Measurements from ENCODE around the gene PPM1M. TPM values are rescaled to one million over a fixed set of nuclear protein-coding genes. Genes with fewer than 3 reads are reported as not detected.

The PPM1M gene
- total and polyA plus RNA-seq, 2 donors from 2014 or later, result 23.2 to 32.5 TPM

GRCh38 chr3:52221141-52221562 lies 24.4 kb upstream of the PPM1M start:
- Histone ChIP-seq H3K4me3 (ENCODE audit: low read length in 3 of 3) (no peak overlapping the region), H3K4me1 (ENCODE audit: control insufficient read depth in 2 of 3, insufficient read depth in 2 of 3, low read depth in 1 of 3, low read length in 3 of 3) (peaks cover 0 to 32% (median 4%) of the 10 kb centered on the region in 3 donors), H3K9ac (ENCODE audit: low read length in 3 of 3) (no peak overlapping the region), H3K27me3 (ENCODE audit: control insufficient read depth, insufficient read depth, low read length) (no peaks in the 10 kb centered on the region), H3K36me3 (ENCODE audit: control insufficient read depth in 2 of 3, insufficient read depth in 3 of 3, low read length in 3 of 3) (no peaks in the 10 kb centered on the region), H3K27ac (ENCODE audit: low read depth in 2 of 2, low read length in 2 of 2) (no peak overlapping the region), H3K9me3 (ENCODE audit: control insufficient read depth in 2 of 3, insufficient read depth in 1 of 3, low read length in 3 of 3) (no peaks in the 10 kb centered on the region)
- no peak for TF ChIP-seq CTCF (IDR thresholded peaks at IDR 0.05; ENCODE audit: borderline replicate concordance, extremely low read depth, insufficient read depth)
- DNase-seq (peak in 1 of 5 donors; percentile 40), FAIRE-seq (no peak)
- intact Hi-C loops (cut with DNase I), result loop anchor here (10.0 kb wide), 1 partner anchor 124 kb away; no protein-coding TSS in a partner anchor

- no peak overlapping the region for H3K9ac ChIP-seq (ENCODE audit: low read length in 3 of 3)
- H3K27me3 ChIP-seq (ENCODE audit: control insufficient read depth, insufficient read depth, low read length), result no peaks in the 10 kb centered on the region
- intact Hi-C loops (cut with DNase I), result loop anchor here (10.0 kb wide), 1 partner anchor 123 kb away; no protein-coding TSS in a partner anchor
- TF ChIP-seq CTCF (IDR thresholded peaks at IDR 0.05; ENCODE audit: borderline replicate concordance, extremely low read depth, insufficient read depth), result no peak
- no peaks in the 10 kb centered on the region for H3K36me3 ChIP-seq (ENCODE audit: control insufficient read depth in 2 of 3, insufficient read depth in 3 of 3, low read length in 3 of 3)
- no peaks in the 10 kb centered on the region for H3K9me3 ChIP-seq (ENCODE audit: control insufficient read depth in 2 of 3, insufficient read depth in 1 of 3, low read length in 3 of 3)
- peaks cover 0 to 28% (median 4%) of the 10 kb centered on the region in 3 donors for H3K4me1 ChIP-seq (ENCODE audit: control insufficient read depth in 2 of 3, insufficient read depth in 2 of 3, low read depth in 1 of 3, low read length in 3 of 3)
- no peak overlapping the region for H3K27ac ChIP-seq (ENCODE audit: low read depth in 2 of 2, low read length in 2 of 2)
- no peak overlapping the region for H3K4me3 ChIP-seq (ENCODE audit: low read length in 3 of 3)
- FAIRE-seq (no peak), DNase-seq (peak in 1 of 5 donors; percentile 35)
These were observed 23.8 kb upstream of the PPM1M start for GRCh38 chr3:52221563-52222318.

- no peak overlapping the region for H3K4me3 ChIP-seq (ENCODE audit: low read length in 3 of 3)
- no peak overlapping the region for H3K9ac ChIP-seq (ENCODE audit: low read length in 3 of 3)
- intact Hi-C loops (cut with DNase I), result loop anchor here (10.0 kb wide), 1 partner anchor 122 kb away; no protein-coding TSS in a partner anchor
- H3K4me1 ChIP-seq (ENCODE audit: control insufficient read depth in 2 of 3, insufficient read depth in 2 of 3, low read depth in 1 of 3, low read length in 3 of 3), result peaks cover 0 to 20% (median 4%) of the 10 kb centered on the region in 3 donors
- no peak overlapping the region for H3K27ac ChIP-seq (ENCODE audit: low read depth in 2 of 2, low read length in 2 of 2)
- no peaks in the 10 kb centered on the region for H3K9me3 ChIP-seq (ENCODE audit: control insufficient read depth in 2 of 3, insufficient read depth in 1 of 3, low read length in 3 of 3)
- no peaks in the 10 kb centered on the region for H3K27me3 ChIP-seq (ENCODE audit: control insufficient read depth, insufficient read depth, low read length)
- no peak for DNase-seq
- no peak for FAIRE-seq
- no peak for TF ChIP-seq CTCF (IDR thresholded peaks at IDR 0.05; ENCODE audit: borderline replicate concordance, extremely low read depth, insufficient read depth)
- no peaks in the 10 kb centered on the region for H3K36me3 ChIP-seq (ENCODE audit: control insufficient read depth in 2 of 3, insufficient read depth in 3 of 3, low read length in 3 of 3)
These were observed 23.0 kb upstream of the PPM1M start for GRCh38 chr3:52222319-52223221.
